A549 (cell line): ENCODE results near the gene ITGB1. TPM values are rescaled to one million over a fixed set of nuclear protein-coding genes. Genes with fewer than 3 reads are reported as not detected.
A peak's percentile ranks its signal among the peaks of the same experiment; 100 is the strongest.

Experiments used
- BHLHE40 ChIP-seq: IDR thresholded peaks from 2 replicates; pipeline ENCODE4 v1.6.1; 2012; ENCODE audit warnings: low read depth, low read length, inconsistent platforms
- CEBPB ChIP-seq, 2 experiments: fragments of >200 bp in 1 of 2; sonication (Bioruptor Twin) in 1 of 2; formaldehyde crosslinking in 1 of 2; IDR thresholded peaks; 2 replicates each; pipeline ENCODE4 v1.6.1; 2012 to 2016
- CHD2 ChIP-seq: fragments of 150-350 bp; IDR thresholded peaks from 2 replicates; pipeline ENCODE4 v1.6.1; 2014; ENCODE audit warnings: low read length; ENCODE audit not compliant: partially characterized antibody
- CHD4 ChIP-seq: fragments of 200-600 bp; sonication (generic); IDR thresholded peaks from 2 replicates; pipeline ENCODE4 v1.6.1; 2016; ENCODE audit warnings: antibody characterized with exemption, mild to moderate bottlenecking, borderline replicate concordance
- EP300 ChIP-seq, 2 experiments: fragments of >200 bp; sonication (Bioruptor Twin); formaldehyde crosslinking; IDR thresholded peaks; 2 replicates in 1 of 2; 3 replicates in 1 of 2; pipeline ENCODE4 v1.6.1; 2016 to 2017
- ESRRA ChIP-seq: fragments of 150-350 bp; IDR thresholded peaks from 2 replicates; pipeline ENCODE4 v1.6.1; 2014; ENCODE audit warnings: mild to moderate bottlenecking, low read length, borderline replicate concordance
- FOSL2 ChIP-seq, 2 experiments: fragments of 450-650 bp in 1 of 2; fragments of >200 bp in 1 of 2; sonication (Bioruptor Twin) in 1 of 2; formaldehyde crosslinking; IDR thresholded peaks; 2 replicates each; pipeline versions ENCODE4 v1.5.0 to v1.6.1; 2016 to 2020; ENCODE audit warnings: mild to moderate bottlenecking in 1 of 2, moderate library complexity in 1 of 2
- FOXS1 ChIP-seq: fragments of 250-450 bp; sonication (Bioruptor Pico); IDR thresholded peaks from 2 replicates; pipeline ENCODE4 v1.5.0; 2020; ENCODE audit warnings: mild to moderate bottlenecking, moderate library complexity
- GATA3 ChIP-seq: IDR thresholded peaks from 2 replicates; pipeline ENCODE4 v1.6.1; 2012; ENCODE audit warnings: borderline replicate concordance
- HDAC2 ChIP-seq: fragments of 200-600 bp; sonication (generic); IDR thresholded peaks from 2 replicates; pipeline ENCODE4 v1.6.1; 2016
- HEYL ChIP-seq: fragments of 250-450 bp; sonication (Bioruptor Pico); IDR thresholded peaks from 2 replicates; pipeline ENCODE4 v1.8.0; 2021; ENCODE audit warnings: mild to moderate bottlenecking, moderate library complexity
- HOXB13 ChIP-seq: fragments of 250-450 bp; sonication (Bioruptor Pico); IDR thresholded peaks from 2 replicates; pipeline ENCODE4 v1.5.0; 2020; ENCODE audit warnings: low read depth, mild to moderate bottlenecking, moderate library complexity
- HOXB5 ChIP-seq: fragments of 250-450 bp; sonication (Bioruptor Pico); IDR thresholded peaks from 2 replicates; pipeline ENCODE4 v1.5.0; 2020; ENCODE audit warnings: mild to moderate bottlenecking, moderate library complexity
- JUN ChIP-seq, 2 experiments: fragments of >200 bp; sonication (Bioruptor Twin); formaldehyde crosslinking; IDR thresholded peaks; 2 replicates in 1 of 2; 3 replicates in 1 of 2; pipeline ENCODE4 v1.6.1; 2016 to 2017
- JUNB ChIP-seq: fragments of >200 bp; sonication (Bioruptor Twin); formaldehyde crosslinking; IDR thresholded peaks from 2 replicates; pipeline ENCODE4 v1.6.1; 2016
- KDM1A ChIP-seq: fragments of 200-600 bp; sonication (generic); IDR thresholded peaks from 2 replicates; pipeline ENCODE4 v1.6.1; 2016; ENCODE audit warnings: low read depth, mild to moderate bottlenecking
- MAFK ChIP-seq: fragments of 450-650 bp; IDR thresholded peaks from 2 replicates; pipeline ENCODE4 v1.6.1; 2014; ENCODE audit not compliant: partially characterized antibody
- MAZ ChIP-seq: fragments of 150-350 bp; IDR thresholded peaks from 2 replicates; pipeline ENCODE4 v1.6.1; 2014; ENCODE audit warnings: antibody characterized with exemption, low read depth, low read length, borderline replicate concordance
- MYC ChIP-seq: IDR thresholded peaks from 2 replicates; pipeline ENCODE4 v1.6.1; 2012; ENCODE audit warnings: mild to moderate bottlenecking, inconsistent platforms, low read length, improper control_type of control experiment, borderline replicate concordance
- NPAS2 ChIP-seq: fragments of 250-450 bp; sonication (Bioruptor Pico); IDR thresholded peaks from 2 replicates; pipeline ENCODE4 v1.8.0; 2022; ENCODE audit warnings: mild to moderate bottlenecking, moderate library complexity, borderline replicate concordance
- NR3C1 ChIP-seq: fragments of >200 bp; sonication (Bioruptor Twin); formaldehyde crosslinking; IDR thresholded peaks from 3 replicates; pipeline ENCODE4 v1.6.1; 2017
- PHF8 ChIP-seq: fragments of 200-600 bp; sonication (generic); IDR thresholded peaks from 2 replicates; pipeline ENCODE4 v1.6.1; 2016; ENCODE audit warnings: low read depth, mild to moderate bottlenecking, antibody characterized with exemption, moderate library complexity, borderline replicate concordance
- RAD21 ChIP-seq, 2 experiments: fragments of >200 bp in 1 of 2; sonication (Bioruptor Twin) in 1 of 2; formaldehyde crosslinking in 1 of 2; IDR thresholded peaks in 1 of 2; conservative IDR thresholded peaks in 1 of 2; 2 replicates in 1 of 2; 3 replicates in 1 of 2; pipeline ENCODE4 v1.6.1; 2012 to 2018; ENCODE audit warnings: inconsistent platforms in 1 of 2
- RARB ChIP-seq: fragments of 250-450 bp; sonication (Bioruptor Pico); IDR thresholded peaks from 2 replicates; pipeline ENCODE4 v1.8.0; 2021; ENCODE audit warnings: mild to moderate bottlenecking, moderate library complexity
- RCOR1 ChIP-seq: fragments of 150-350 bp; IDR thresholded peaks from 2 replicates; pipeline ENCODE4 v1.6.1; 2014; ENCODE audit warnings: antibody characterized with exemption, low read length, low read depth
- RNF2 ChIP-seq: fragments of 200-600 bp; sonication (generic); IDR thresholded peaks from 2 replicates; pipeline ENCODE4 v1.6.1; 2016; ENCODE audit warnings: low read depth, mild to moderate bottlenecking, antibody characterized with exemption, moderate library complexity, borderline replicate concordance
- SMC3 ChIP-seq: fragments of >200 bp; sonication (Bioruptor Twin); formaldehyde crosslinking; IDR thresholded peaks from 3 replicates; pipeline ENCODE4 v1.6.1; 2018; ENCODE audit warnings: inconsistent platforms
- SREBF2 ChIP-seq: fragments of 450-650 bp; IDR thresholded peaks from 2 replicates; pipeline ENCODE4 v1.6.1; 2014; ENCODE audit warnings: mild to moderate bottlenecking, moderate library complexity
- TFCP2L1 ChIP-seq: fragments of 250-450 bp; sonication (Bioruptor Pico); IDR thresholded peaks from 2 replicates; pipeline ENCODE4 v1.5.0; 2021; ENCODE audit warnings: mild to moderate bottlenecking
- ZFP36 ChIP-seq: fragments of 450-650 bp; IDR thresholded peaks from 2 replicates; pipeline ENCODE4 v1.6.1; 2014; ENCODE audit warnings: borderline replicate concordance; ENCODE audit not compliant: partially characterized antibody
- ZSCAN20 ChIP-seq: fragments of 250-450 bp; sonication (Bioruptor Pico); IDR thresholded peaks from 2 replicates; pipeline ENCODE4 v1.8.0; 2022; ENCODE audit warnings: mild to moderate bottlenecking, moderate library complexity
- polyA plus RNA-seq, 4 experiments: library from polyadenylated mRNA; depleted of rRNA in 3 of 4; stranded (reverse); fragments of >200 nt; fragmentation: RNase III in 1 of 4; extraction: RNeasy Plus Mini Kit Qiagen cat#74134 plus additional on column Dnase treatment in 1 of 4; gene quantifications; 2 replicates in 3 of 4; 3 replicates in 1 of 4; pipeline ENCODE4 v1.2.3, GENCODE V29; 2011 to 2017
- TF ChIP-seq, protein P1 (sequence below): fragments of >200 bp; sonication (Bioruptor Twin); formaldehyde crosslinking; IDR thresholded peaks from 3 replicates; pipeline ENCODE4 v1.5.1; 2016
- TF ChIP-seq, protein P2 (sequence below): fragments of 450-650 bp; IDR thresholded peaks from 2 replicates; pipeline ENCODE4 v1.6.1; 2014; ENCODE audit warnings: antibody characterized with exemption
- TF ChIP-seq, protein P3 (sequence below): fragments of 200-600 bp; sonication (generic); IDR thresholded peaks from 2 replicates; pipeline ENCODE4 v1.6.1; 2016; ENCODE audit warnings: antibody characterized with exemption, mild to moderate bottlenecking, moderate library complexity
- TF ChIP-seq, protein P4 (sequence below): IDR thresholded peaks from 2 replicates; pipeline ENCODE4 v1.6.1; 2012
- TF ChIP-seq, protein P5 (sequence below): fragments of >200 bp; sonication (Bioruptor Twin); formaldehyde crosslinking; IDR thresholded peaks from 3 replicates; pipeline ENCODE4 v1.6.1; 2016

The ITGB1 gene
- polyA plus RNA-seq, 2 of the 4 experiments (the other 2 are of a cell fraction), result 1,270 to 2,408 TPM

DNA sequence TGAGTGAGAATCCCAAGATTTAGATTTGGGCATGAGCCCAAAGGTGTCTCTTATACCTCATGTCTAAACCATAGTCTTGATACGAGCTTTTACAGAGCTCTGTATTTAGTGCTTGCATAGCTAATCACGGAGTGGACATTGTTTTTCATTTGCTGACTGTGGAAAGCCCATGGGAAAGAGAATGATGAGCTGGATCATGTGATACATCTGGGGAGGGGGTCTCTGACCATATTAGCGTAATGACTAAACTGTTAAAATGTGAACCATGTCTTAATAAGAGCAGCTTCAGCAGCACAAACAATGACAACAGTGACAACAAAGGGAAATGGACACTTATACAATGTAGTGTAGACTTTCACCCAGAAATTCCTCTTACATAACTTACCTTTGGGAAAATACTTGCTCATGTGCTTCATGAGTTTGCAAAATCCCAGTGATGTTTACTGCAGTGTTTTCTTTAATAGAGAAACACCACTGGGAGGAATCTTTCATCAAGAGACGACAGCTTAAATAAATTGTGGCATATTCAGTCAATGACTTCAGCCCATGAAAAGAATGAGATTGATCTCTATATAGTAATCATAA lies 44.0 kb upstream of the ITGB1 start (continued):
- TF ChIP-seq, protein P1, sequence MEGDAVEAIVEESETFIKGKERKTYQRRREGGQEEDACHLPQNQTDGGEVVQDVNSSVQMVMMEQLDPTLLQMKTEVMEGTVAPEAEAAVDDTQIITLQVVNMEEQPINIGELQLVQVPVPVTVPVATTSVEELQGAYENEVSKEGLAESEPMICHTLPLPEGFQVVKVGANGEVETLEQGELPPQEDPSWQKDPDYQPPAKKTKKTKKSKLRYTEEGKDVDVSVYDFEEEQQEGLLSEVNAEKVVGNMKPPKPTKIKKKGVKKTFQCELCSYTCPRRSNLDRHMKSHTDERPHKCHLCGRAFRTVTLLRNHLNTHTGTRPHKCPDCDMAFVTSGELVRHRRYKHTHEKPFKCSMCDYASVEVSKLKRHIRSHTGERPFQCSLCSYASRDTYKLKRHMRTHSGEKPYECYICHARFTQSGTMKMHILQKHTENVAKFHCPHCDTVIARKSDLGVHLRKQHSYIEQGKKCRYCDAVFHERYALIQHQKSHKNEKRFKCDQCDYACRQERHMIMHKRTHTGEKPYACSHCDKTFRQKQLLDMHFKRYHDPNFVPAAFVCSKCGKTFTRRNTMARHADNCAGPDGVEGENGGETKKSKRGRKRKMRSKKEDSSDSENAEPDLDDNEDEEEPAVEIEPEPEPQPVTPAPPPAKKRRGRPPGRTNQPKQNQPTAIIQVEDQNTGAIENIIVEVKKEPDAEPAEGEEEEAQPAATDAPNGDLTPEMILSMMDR, result no peak
- TF ChIP-seq MAFK (peak; percentile 72), FOSL2 (IDR thresholded peaks at IDR 0.05) (no peak), FOSL2 (CRISPR knock-in tag; IDR thresholded peaks at IDR 0.05) (peak; percentile 62), CEBPB (IDR thresholded peaks at IDR 0.05) (peak in 1 of 2 experiments; percentile 63; a peak in 2 of 4 replicates), JUNB (no peak), JUN (IDR thresholded peaks at IDR 0.05) (0 out of 5 replicates have a peak, but pooled peaks of 1 of the 2 experiments have one; percentile 41), TFCP2L1 (CRISPR knock-in tag) (no peak), ZFP36 (no peak), RNF2 (no peak), HOXB13 (peak; percentile 85), PHF8 (no peak), FOXS1 (CRISPR knock-in tag) (no peak), ESRRA (no peak), EP300 (IDR thresholded peaks at IDR 0.05) (no peak), NPAS2 (CRISPR knock-in tag) (no peak), ZSCAN20 (CRISPR knock-in tag) (peak; percentile 81; the same call in 1 of the 2 replicates), CHD2 (no peak), HEYL (CRISPR knock-in tag) (peak; percentile 57; the same call in 1 of the 2 replicates), CHD4 (no peak), MAZ (no peak), RCOR1 (no peak), GATA3 (peak; percentile 36; the same call in 1 of the 2 replicates), KDM1A (no peak), SMC3 (no peak), NR3C1 (no peak), RAD21 (conservative IDR thresholded peaks at IDR 0.05 in 1 of 2, IDR thresholded peaks at IDR 0.05 in 1 of 2) (no peak), HOXB5 (CRISPR knock-in tag) (peak; percentile 54; the same call in 1 of the 2 replicates), SREBF2 (no peak), BHLHE40 (no peak), RARB (no peak), HDAC2 (no peak), MYC (no peak)
- TF ChIP-seq, protein P2, sequence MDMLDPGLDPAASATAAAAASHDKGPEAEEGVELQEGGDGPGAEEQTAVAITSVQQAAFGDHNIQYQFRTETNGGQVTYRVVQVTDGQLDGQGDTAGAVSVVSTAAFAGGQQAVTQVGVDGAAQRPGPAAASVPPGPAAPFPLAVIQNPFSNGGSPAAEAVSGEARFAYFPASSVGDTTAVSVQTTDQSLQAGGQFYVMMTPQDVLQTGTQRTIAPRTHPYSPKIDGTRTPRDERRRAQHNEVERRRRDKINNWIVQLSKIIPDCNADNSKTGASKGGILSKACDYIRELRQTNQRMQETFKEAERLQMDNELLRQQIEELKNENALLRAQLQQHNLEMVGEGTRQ, result peak; percentile 51; the same call in 1 of the 2 replicates
- TF ChIP-seq, protein P3, sequence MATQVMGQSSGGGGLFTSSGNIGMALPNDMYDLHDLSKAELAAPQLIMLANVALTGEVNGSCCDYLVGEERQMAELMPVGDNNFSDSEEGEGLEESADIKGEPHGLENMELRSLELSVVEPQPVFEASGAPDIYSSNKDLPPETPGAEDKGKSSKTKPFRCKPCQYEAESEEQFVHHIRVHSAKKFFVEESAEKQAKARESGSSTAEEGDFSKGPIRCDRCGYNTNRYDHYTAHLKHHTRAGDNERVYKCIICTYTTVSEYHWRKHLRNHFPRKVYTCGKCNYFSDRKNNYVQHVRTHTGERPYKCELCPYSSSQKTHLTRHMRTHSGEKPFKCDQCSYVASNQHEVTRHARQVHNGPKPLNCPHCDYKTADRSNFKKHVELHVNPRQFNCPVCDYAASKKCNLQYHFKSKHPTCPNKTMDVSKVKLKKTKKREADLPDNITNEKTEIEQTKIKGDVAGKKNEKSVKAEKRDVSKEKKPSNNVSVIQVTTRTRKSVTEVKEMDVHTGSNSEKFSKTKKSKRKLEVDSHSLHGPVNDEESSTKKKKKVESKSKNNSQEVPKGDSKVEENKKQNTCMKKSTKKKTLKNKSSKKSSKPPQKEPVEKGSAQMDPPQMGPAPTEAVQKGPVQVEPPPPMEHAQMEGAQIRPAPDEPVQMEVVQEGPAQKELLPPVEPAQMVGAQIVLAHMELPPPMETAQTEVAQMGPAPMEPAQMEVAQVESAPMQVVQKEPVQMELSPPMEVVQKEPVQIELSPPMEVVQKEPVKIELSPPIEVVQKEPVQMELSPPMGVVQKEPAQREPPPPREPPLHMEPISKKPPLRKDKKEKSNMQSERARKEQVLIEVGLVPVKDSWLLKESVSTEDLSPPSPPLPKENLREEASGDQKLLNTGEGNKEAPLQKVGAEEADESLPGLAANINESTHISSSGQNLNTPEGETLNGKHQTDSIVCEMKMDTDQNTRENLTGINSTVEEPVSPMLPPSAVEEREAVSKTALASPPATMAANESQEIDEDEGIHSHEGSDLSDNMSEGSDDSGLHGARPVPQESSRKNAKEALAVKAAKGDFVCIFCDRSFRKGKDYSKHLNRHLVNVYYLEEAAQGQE, result no peak
- TF ChIP-seq, protein P4, sequence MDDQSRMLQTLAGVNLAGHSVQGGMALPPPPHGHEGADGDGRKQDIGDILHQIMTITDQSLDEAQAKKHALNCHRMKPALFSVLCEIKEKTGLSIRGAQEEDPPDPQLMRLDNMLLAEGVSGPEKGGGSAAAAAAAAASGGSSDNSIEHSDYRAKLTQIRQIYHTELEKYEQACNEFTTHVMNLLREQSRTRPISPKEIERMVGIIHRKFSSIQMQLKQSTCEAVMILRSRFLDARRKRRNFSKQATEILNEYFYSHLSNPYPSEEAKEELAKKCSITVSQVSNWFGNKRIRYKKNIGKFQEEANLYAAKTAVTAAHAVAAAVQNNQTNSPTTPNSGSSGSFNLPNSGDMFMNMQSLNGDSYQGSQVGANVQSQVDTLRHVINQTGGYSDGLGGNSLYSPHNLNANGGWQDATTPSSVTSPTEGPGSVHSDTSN, result no peak
- TF ChIP-seq, protein P5, sequence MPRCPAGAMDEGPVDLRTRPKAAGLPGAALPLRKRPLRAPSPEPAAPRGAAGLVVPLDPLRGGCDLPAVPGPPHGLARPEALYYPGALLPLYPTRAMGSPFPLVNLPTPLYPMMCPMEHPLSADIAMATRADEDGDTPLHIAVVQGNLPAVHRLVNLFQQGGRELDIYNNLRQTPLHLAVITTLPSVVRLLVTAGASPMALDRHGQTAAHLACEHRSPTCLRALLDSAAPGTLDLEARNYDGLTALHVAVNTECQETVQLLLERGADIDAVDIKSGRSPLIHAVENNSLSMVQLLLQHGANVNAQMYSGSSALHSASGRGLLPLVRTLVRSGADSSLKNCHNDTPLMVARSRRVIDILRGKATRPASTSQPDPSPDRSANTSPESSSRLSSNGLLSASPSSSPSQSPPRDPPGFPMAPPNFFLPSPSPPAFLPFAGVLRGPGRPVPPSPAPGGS, result no peak
